Gastrocnemius medialis (tissue), 4 donors: ENCODE measurements around the gene WHRN. TPM values are rescaled to one million over a fixed set of nuclear protein-coding genes. Genes with fewer than 3 reads are reported as not detected.

ENCODE experiments used
- ATAC-seq, 2 donors: fragments of 150-250 bp; one replicate each; pipeline ENCODE4 v1.9.1; 2016
- DNase-seq, 2 donors: peaks; one replicate each; pipeline ENCODE4 v3.0.0-alpha.2; 2019
- H3K27ac ChIP-seq, 4 donors: fragments of 200-600 bp; sonication (generic); 1 replicate in 1 of 4; 2 replicates in 3 of 4; pipeline ENCODE4 v1.5.1; 2016 to 2018; ENCODE audit warnings: mild to moderate bottlenecking in 2 of 4, moderate library complexity in 1 of 4
- H3K27me3 ChIP-seq, 3 donors: fragments of 200-600 bp; sonication (generic) in 2 of 3; 1 replicate in 1 of 3; 2 replicates in 2 of 3; pipeline versions ENCODE4 v1.5.1 to v1.6.0; 2016 to 2019; ENCODE audit warnings: mild to moderate bottlenecking in 1 of 3, moderate library complexity in 1 of 3
- H3K36me3 ChIP-seq, 2 donors: fragments of 200-600 bp; sonication (generic) in 1 of 2; one replicate each; pipeline ENCODE4 v1.5.1; 2017 to 2018
- H3K4me1 ChIP-seq, 2 donors: fragments of 200-600 bp; sonication (generic) in 1 of 2; one replicate each; pipeline ENCODE4 v1.5.1; 2016 to 2017; ENCODE audit warnings: mild to moderate bottlenecking in 2 of 2
- H3K4me3 ChIP-seq, 4 donors: fragments of 200-600 bp; sonication (generic) in 3 of 4; 1 replicate in 1 of 4; 2 replicates in 3 of 4; pipeline ENCODE4 v1.5.1; 2016 to 2019; ENCODE audit warnings: mild to moderate bottlenecking in 2 of 4
- H3K9me3 ChIP-seq, 3 donors: fragments of 200-600 bp; sonication (generic) in 2 of 3; 1 replicate in 1 of 3; 2 replicates in 2 of 3; pipeline ENCODE4 v1.5.1; 2016 to 2019
- CTCF ChIP-seq, 5 experiments: fragments of 450-650 bp in 3 of 5; fragments of 200-600 bp in 2 of 5; sonication (generic) in 2 of 5; IDR thresholded peaks in 4 of 5; conservative IDR thresholded peaks in 1 of 5; 1 replicate in 4 of 5; 2 replicates in 1 of 5; pipeline ENCODE4 v1.5.1; 2016 to 2019; ENCODE audit warnings: antibody characterized with exemption in 5 of 5, mild to moderate bottlenecking in 3 of 5, moderate library complexity in 3 of 5
- POLR2A ChIP-seq, 2 donors: fragments of 450-650 bp; IDR thresholded peaks; one replicate each; pipeline ENCODE4 v1.6.1; 2017; ENCODE audit warnings: antibody characterized with exemption in 2 of 2, mild to moderate bottlenecking in 2 of 2, moderate library complexity in 2 of 2
- in situ Hi-C, 4 donors: fragments of 200-750 bp; cut with MboI; loops; one replicate each; pipeline versions ENCODE4 v1.15.0 to v1.8.0; 2017; ENCODE audit warnings: low sequenced_read_pairs in 4 of 4
- intact Hi-C: fragments of 100-400 bp; cut with DNase I; formaldehyde crosslinking; loops from one replicate; pipeline ENCODE4 v1.15.1; 2023; ENCODE audit warnings: low total_unique reads
- total RNA-seq, 4 donors: library from RNA; depleted of rRNA; stranded (reverse); fragments of >200 nt; gene quantifications; one replicate each; pipeline versions ENCODE4 v1.1.0 to v1.2.3, GENCODE V29; 2016

The WHRN gene
- total RNA-seq, 4 donors from 2014 or later = 0.16 to 0.18 TPM; not detected in 2

DNA sequence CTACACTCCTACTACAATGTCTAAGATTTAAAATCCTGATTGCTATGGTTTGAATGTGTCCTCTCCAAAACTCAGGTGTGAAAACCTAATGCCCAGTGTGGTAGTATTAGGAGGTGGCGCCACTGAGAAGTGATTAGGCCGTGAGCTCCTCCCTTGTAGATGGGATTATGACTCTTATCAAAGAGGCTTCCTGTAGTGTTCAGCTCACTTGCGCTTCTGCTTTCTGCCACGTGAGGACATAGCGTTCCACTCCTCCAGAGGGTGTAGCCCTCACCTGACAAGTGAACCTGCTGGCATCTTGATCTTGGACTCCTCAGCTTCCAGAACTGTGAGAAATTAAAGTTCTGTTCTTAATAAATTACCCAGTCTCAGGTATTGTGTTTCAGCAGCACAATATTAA lies 33.0 kb upstream of the WHRN start:
- no peaks in the 10 kb centered on the region for H3K36me3 ChIP-seq
- no peak for ATAC-seq
- H3K4me3 ChIP-seq = no peak overlapping the region
- H3K9me3 ChIP-seq = no peaks in the 10 kb centered on the region
- no peak for DNase-seq
- intact Hi-C loops (no loop called here), in situ Hi-C loops (no loop called here)
- H3K4me1 ChIP-seq = no peaks in the 10 kb centered on the region
- peaks cover 0 to 4% (median 0%) of the 10 kb centered on the region in 3 donors for H3K27me3 ChIP-seq
- TF ChIP-seq POLR2A (IDR thresholded peaks at IDR 0.05) = no peak
- TF ChIP-seq CTCF (IDR thresholded peaks at IDR 0.05 in 4 of 5, conservative IDR thresholded peaks at IDR 0.05 in 1 of 5) = no peak
- H3K27ac ChIP-seq = no peak overlapping the region

GRCh38 chr9:114532561-114533237 lies 27.4 kb upstream of the WHRN start:
- no peak for TF ChIP-seq CTCF (IDR thresholded peaks at IDR 0.05 in 4 of 5, conservative IDR thresholded peaks at IDR 0.05 in 1 of 5)
- no peak for TF ChIP-seq POLR2A (IDR thresholded peaks at IDR 0.05)
- Histone ChIP-seq H3K27ac (no peak overlapping the region), H3K27me3 (peaks cover 0 to 4% (median 0%) of the 10 kb centered on the region in 3 donors), H3K9me3 (no peaks in the 10 kb centered on the region), H3K36me3 (no peaks in the 10 kb centered on the region), H3K4me1 (no peaks in the 10 kb centered on the region), H3K4me3 (no peak overlapping the region)
- in situ Hi-C loops = no loop called here
- DNase-seq (no peak), ATAC-seq (no peak)
- intact Hi-C loops = no loop called here

DNA sequence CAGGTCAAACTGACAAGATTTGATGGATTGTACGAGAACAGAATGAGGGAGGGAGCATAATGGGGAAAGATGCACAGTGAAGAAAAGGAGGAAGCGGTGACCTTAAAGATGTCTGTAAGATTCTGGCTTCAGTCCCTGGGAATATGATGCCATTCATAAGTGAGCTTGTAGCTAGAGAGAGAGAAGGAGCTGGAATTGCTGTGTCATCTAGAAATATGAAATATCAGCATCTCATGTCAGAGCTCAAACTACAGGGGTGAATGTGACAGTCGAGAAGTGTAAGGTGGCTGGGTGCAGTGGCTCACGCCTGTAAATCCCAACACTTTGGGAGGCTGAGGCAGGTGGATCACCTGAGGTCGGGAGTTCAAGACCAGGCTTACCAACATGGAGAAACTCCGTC lies 24.0 kb upstream of the WHRN start:
- H3K36me3 ChIP-seq = no peaks in the 10 kb centered on the region
- no peaks in the 10 kb centered on the region for H3K4me1 ChIP-seq
- DNase-seq = no peak
- no peak overlapping the region for H3K27ac ChIP-seq
- no peak for TF ChIP-seq CTCF (IDR thresholded peaks at IDR 0.05 in 4 of 5, conservative IDR thresholded peaks at IDR 0.05 in 1 of 5)
- no peak for TF ChIP-seq POLR2A (IDR thresholded peaks at IDR 0.05)
- no peak for ATAC-seq
- intact Hi-C loops = no loop called here
- no peak overlapping the region for H3K4me3 ChIP-seq
- H3K9me3 ChIP-seq = no peaks in the 10 kb centered on the region
- in situ Hi-C loops = no loop called here
- peaks cover 0 to 4% (median 3%) of the 10 kb centered on the region in 3 donors for H3K27me3 ChIP-seq

DNA sequence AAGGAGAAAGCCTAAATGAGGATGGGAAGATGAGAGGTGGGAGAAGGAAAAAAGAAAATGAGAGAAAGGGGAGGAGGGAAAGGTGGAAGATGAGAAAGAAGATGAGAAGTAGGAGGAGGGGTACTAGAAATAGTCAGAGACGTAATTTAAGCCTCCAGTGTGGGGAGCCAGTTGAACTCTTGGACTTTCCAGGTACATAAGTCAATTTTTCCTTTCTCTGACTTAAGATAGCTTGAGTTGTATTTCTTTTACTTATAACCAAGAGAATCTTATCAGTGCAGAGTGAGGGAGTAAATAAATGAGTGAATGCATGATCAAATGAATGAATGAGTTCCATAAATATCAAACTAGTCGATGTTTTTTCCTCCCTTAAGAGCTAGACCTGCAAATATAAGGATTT lies 21.5 kb upstream of the WHRN start:
- H3K27me3 ChIP-seq = peaks cover 0 to 15% (median 8%) of the 10 kb centered on the region in 3 donors
- no peak for TF ChIP-seq CTCF (IDR thresholded peaks at IDR 0.05 in 4 of 5, conservative IDR thresholded peaks at IDR 0.05 in 1 of 5)
- TF ChIP-seq POLR2A (IDR thresholded peaks at IDR 0.05) = no peak
- no peak for ATAC-seq

GRCh38 chr9:114525513-114525912 lies 20.2 kb upstream of the WHRN start:
- DNase-seq (no peak), ATAC-seq (no peak)
- no peak for TF ChIP-seq POLR2A (IDR thresholded peaks at IDR 0.05)
- no peak for TF ChIP-seq CTCF (IDR thresholded peaks at IDR 0.05 in 4 of 5, conservative IDR thresholded peaks at IDR 0.05 in 1 of 5)
- Histone ChIP-seq H3K36me3 (no peaks in the 10 kb centered on the region), H3K4me1 (no peaks in the 10 kb centered on the region), H3K27me3 (peaks cover 0 to 17% (median 8%) of the 10 kb centered on the region in 3 donors), H3K4me3 (no peak overlapping the region), H3K9me3 (no peaks in the 10 kb centered on the region), H3K27ac (no peak overlapping the region)
- in situ Hi-C loops = no loop called here
- intact Hi-C loops = no loop called here

More for the DNA sequence above, 21.5 kb upstream of the WHRN start:
- Histone ChIP-seq H3K4me3 (no peak overlapping the region), H3K9me3 (no peaks in the 10 kb centered on the region), H3K36me3 (no peaks in the 10 kb centered on the region), H3K4me1 (no peaks in the 10 kb centered on the region), H3K27ac (no peak overlapping the region)
- DNase-seq = no peak
- intact Hi-C loops (no loop called here), in situ Hi-C loops (no loop called here)
